Measurements from ENCODE around the gene FAM177A1.

DNA sequence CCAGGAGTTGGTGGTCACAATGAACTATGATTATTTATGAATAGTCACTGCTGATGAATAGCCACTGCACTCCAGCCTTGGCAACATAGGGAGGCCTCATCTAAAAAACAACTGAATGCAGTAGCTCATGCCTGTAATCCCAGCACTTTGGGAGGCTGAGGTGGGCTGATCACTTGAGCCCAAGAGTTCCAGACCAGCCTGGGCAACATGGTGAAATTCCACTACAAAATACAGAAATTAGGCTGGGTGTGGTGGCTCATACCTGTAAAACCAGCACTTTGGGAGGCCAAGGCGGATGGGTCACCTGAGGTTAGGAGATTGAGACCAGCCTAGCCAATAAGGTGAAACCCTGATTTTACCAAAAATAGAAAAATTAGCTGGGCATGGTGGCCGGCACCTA is 13.5 kb upstream of the FAM177A1 start:
- TF ChIP-seq, protein P1, sequence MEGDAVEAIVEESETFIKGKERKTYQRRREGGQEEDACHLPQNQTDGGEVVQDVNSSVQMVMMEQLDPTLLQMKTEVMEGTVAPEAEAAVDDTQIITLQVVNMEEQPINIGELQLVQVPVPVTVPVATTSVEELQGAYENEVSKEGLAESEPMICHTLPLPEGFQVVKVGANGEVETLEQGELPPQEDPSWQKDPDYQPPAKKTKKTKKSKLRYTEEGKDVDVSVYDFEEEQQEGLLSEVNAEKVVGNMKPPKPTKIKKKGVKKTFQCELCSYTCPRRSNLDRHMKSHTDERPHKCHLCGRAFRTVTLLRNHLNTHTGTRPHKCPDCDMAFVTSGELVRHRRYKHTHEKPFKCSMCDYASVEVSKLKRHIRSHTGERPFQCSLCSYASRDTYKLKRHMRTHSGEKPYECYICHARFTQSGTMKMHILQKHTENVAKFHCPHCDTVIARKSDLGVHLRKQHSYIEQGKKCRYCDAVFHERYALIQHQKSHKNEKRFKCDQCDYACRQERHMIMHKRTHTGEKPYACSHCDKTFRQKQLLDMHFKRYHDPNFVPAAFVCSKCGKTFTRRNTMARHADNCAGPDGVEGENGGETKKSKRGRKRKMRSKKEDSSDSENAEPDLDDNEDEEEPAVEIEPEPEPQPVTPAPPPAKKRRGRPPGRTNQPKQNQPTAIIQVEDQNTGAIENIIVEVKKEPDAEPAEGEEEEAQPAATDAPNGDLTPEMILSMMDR (IDR thresholded peaks at IDR 0.05; ENCODE audit: borderline replicate concordance, extremely low read depth, low read length, poor library complexity, severe bottlenecking), result no peak
- TF ChIP-seq EZH2 (IDR thresholded peaks at IDR 0.05; ENCODE audit: borderline replicate concordance, low read depth, low read length, severe bottlenecking), result no peak

Data from DND-41 (cell line).